Suppressor macrophage treated with lipopolysaccharide for 1 hour (primary cell): ENCODE measurements around the gene RAB34.

Experiments
- DNase-seq, 3 donors: peaks; one replicate each; pipeline ENCODE4 v3.0.0-alpha.2; 2020 to 2022

The RAB34 gene

GRCh38 chr17:28675490-28675889 is 42.2 kb downstream of the RAB34 start:
- DNase-seq: no peak

GRCh38 chr17:28669918-28670317 is 47.8 kb downstream of the RAB34 start:
- DNase-seq: no peak

- DNase-seq: no peak
These were observed 49.8 kb downstream of the RAB34 start for GRCh38 chr17:28667870-28668269.

GRCh38 chr17:28665994-28666393 is 51.7 kb downstream of the RAB34 start:
- no peak for DNase-seq
